ENCODE data around the gene HUS1B.

Gene HUS1B

GRCh38 chr6:620166-620565, 36.7 kb downstream of the HUS1B start:
- no peak for DNase-seq

GRCh38 chr6:617456-618100, 39.3 kb downstream of the HUS1B start:
- DNase-seq: no peak

GRCh38 chr6:613981-614380, 42.9 kb downstream of the HUS1B start:
- DNase-seq: no peak

GRCh38 chr6:611928-612327, 45.0 kb downstream of the HUS1B start:
- no peak for DNase-seq

- no peak for DNase-seq
Measured at GRCh38 chr6:610882-611281, 46.0 kb downstream of the HUS1B start.

GRCh38 chr6:609905-610304, 47.0 kb downstream of the HUS1B start:
- no peak for DNase-seq

GRCh38 chr6:606829-607379, 50.0 kb downstream of the HUS1B start:
- no peak for DNase-seq

All from NK-92 treated with Interleukin-12 subunit alpha and Interleukin-12 subunit beta, amount 100 ng/mL, for 24 hours (cell line).